GM21390 (cell line): ENCODE measurements around the gene FLNA.
"Not testable (repeated sequence)": the region's sequence is repeated elsewhere in the genome, so short reads cannot be mapped to it uniquely, and the experiment has no call there.

Experiments used
- ATAC-seq: cut with Tn5 transposase; IDR thresholded peaks from one replicate; pipeline ENCODE4 v1.9.1; 2021; ENCODE audit not compliant: unreplicated experiment

The FLNA gene

DNA sequence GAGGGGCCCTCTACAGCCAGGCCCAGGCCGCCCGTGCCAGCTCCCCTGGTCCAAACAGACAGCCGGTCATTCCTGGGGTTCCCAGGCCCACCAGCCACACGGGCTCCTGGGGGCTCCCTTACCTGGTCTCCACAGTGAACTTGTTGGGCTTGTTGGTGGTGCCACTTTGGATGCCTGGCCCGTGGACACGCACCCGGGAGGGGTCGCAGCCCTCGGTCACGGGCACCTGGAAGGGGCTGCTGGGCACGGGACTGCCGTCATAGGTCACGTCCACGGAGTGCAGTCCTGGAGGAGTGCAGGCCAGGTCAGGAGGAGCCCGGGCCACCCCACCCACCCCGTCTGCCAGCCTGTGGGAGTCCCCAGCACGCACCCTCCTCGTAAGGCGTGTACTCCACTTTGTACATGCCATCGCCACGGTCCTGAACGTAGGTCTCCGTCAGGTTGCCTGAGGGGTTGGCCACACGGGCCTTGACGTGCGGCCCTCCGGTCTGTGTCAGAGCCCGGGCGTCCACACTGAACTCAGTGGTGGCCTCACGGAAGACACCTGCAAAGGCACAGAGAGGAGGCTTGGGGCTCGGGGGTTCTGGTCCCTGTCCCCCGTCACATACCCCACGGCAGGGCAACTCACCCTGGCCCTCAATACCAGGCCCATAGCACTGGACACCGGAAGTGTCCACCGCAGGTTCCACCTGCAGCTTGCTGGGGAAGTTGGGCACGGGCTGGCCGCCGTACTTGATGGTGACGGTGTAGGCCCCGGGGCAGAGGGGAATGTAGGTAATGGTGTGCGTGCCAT is 14.9 kb downstream of the FLNA start:
- ATAC-seq: no peak

DNA sequence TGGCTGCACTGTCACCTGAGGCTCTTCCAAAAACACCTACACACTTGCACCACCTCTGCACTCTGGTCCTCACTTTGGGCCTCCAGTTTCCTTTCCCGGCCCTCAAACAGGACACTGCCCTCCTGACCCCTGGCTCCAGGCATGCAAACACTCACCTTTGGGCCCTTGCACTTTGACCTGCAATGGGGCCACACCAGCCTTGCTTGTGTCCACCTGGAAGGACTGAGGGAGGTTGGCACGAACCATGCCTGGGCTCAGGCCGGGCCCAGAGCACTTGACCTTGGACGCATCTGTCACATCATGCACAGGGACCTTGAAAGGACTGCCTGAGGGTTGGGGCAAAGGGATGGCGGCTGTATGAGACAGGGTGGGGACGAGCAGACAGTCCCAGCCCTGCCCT is 15.6 kb downstream of the FLNA start:
- ATAC-seq: no peak

DNA sequence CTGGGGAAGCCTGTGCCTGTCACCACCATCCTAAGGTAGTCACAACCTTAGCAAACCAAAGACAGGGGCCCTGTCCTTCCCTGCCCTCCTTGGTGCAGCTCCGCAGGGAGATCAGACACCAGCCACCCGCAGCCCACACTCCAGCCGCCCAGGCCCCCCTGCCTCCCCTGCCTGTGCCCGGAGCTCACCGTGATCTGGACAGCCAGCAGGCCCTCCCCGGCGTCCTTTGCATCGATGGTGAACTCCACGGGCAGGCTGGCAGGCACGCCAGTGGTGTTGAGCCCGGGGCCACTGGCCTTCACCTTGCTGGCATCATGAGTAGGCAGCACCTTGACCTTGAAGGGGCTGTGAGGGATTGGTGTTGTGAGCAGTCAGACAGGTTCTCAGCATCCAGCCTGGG is 16.4 kb downstream of the FLNA start:
- no peak for ATAC-seq

DNA sequence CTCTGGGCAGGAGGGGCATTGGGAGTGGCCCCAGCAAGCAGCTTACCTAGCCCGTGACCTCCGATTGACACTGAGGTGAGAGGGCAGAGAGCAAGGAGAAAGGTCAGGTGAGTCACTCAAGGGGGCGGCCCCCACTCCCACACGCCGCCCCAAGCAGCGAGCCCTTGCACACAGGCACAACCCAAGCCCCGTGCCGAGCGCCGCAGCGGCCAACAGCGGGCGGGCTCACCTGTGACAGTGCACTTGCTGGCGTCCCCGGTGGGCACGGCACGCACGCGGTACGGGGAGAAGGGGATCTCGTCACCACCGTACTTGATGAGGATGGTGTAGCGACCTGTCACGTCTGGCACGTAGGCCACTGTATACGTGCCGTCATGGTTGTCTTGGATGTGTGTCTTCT is 17.2 kb downstream of the FLNA start:
- no peak for ATAC-seq

DNA sequence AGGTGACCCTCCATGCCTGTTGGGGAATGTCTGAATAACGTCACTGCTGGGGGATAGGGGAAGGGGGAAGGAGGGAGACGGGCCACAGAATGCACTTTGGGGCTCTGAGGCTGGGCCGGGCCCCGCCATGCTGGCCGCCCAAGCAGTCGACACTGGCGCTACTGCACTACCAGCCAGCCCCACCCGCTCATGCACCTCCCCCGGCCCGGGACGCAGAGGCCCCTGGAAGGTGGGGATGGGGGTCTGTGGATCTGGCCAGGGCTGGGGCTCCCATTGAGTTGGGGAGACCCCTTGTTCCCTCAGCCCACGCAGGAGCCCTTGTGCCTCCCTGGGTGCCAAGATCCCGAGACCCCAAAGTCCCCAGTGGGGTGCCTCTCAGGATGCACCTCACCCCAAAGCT is 17.8 kb downstream of the FLNA start:
- no peak for ATAC-seq

DNA sequence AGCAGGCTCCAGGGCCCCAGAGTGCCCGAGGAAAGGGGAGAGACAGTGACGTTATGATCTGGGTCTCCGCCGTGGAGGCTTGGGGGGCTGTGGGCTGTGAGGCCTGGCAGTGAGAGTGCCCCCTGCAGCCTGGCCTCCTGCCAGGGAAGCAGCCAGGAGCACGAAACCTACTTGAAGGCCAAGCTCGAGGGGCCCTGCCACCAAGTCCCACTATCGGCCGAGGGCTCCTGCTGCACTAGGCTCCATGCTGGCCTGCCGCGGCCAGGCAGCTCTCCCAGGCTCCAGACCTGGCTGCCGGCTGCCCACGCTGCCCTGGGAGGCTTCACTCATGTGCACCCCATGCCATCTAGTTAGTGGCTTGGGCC is 18.7 kb downstream of the FLNA start:
- ATAC-seq: no peak

DNA sequence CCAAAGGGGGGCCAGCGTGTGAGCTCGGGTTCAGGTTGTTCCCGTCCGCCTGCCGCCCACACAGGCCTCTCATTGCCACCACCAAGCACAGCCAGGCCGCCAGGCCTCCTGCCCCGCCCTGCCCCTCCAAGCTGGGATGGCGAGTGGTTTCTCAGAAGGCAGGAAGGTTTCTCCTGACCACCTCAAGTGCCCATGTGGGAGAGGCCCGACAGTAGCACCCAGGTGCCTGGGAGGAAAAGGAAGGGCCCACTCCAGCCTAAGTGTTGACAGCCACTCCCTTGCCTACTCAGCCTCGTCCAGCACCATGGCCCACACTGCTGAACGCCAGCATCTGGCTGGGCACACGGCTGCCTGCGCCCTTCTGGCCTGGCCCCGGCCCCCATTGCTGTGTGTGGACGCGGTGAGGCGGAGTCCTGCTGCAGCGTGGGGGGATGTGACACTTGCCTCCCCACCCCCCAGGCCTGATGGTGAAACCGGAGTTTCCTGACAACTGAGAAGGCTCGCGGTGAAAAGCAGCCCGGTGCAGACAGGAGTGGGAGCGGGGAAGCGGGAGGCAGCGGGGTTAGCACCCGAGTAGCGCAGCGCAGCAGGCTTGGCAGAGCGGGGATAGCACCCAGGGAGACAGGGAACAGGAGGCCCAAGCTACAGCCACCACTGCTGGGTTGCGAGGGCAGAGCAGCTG is 19.2 kb downstream of the FLNA start:
- ATAC-seq: no peak

DNA sequence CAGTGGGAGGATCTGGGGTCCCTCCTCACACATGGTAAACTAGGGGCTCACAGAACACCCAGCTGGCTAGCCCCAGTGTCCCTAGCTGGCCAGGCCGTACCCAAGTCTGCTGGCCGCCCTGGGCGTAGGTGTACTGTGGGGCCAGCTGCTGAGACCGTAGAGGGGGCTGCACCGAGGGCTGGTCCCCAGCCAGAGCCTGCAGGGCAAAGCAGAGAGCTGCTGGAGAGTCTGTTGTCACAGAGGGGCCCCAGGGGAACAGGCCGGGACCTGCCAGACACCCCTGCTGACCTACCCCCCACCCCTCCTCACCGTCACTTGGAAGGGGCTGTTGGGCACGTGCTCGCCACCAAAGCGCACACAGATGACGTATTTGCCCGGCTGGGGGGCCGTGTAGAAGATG is 19.9 kb downstream of the FLNA start:
- no peak for ATAC-seq

DNA sequence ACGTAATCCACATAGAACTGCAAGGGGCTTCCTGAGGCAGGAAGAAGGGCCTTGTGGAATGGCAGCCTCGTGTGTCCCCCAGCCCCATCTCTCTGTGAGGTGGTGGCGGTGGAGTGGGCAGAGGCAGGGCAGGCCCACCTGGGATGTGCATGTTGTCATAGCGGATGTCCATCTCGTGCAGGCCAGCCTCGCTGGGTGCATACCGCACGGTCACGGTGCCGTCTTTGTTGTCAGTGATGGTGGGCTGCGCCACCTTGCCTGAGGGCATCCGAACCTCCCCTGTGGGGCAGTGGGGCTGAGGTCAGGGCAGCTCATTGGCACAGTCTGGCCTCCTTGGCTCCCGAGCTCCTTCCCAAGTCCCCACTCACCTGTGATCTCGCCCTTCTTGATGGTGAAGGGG is 20.4 kb downstream of the FLNA start:
- ATAC-seq: no peak

DNA sequence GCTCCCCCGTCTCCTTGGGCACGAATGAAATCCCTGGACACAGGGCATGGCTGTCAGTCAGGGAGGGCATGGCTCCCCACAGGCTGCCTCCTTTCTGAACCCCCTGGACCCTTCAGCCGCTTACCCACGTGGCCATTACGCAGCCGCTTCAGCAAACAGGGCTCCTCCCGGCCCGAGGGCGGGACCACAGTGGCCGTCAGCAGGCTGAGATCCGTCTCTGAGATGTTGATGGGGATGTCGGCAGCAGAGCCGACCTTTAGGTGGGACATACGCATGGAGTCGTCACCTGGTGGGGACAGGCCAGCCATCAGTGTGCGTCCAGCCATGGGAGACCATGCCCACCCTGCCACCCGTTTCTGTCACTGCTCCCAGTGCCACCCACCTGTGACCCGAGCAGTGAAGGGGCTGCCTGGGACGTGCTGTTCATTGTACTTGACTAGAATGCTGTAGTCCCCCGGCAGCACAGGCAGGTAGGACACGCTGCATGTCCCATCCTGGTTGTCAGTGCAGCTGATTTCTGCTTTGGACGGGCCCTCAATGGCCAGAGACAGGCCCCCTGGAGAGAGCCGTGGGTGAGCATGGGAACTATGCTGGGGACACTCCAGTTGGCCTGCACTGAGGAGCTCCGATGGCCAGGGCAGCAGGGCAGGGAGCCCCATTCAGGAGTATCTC is 21.1 kb downstream of the FLNA start:
- no peak for ATAC-seq

DNA sequence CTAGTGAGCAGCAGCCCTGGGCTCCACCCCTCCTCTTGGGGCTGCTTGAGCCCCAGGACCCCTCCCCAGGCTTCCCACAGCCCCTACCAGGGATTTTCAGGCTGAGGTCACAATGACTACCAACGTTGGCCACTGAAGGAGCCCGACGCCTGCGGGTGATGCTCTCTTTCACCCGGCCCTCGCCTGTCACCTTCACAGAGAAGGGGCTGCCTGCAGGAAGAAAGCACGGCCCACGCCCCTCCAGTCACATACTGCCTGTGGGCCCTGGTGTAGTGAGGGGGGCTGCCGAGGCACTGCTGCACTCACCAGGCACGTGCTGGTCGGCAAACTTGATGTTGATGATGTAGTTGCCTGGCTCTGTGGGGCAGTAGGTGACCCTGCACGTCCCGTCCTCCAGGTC is 22.0 kb downstream of the FLNA start:
- ATAC-seq: no peak

DNA sequence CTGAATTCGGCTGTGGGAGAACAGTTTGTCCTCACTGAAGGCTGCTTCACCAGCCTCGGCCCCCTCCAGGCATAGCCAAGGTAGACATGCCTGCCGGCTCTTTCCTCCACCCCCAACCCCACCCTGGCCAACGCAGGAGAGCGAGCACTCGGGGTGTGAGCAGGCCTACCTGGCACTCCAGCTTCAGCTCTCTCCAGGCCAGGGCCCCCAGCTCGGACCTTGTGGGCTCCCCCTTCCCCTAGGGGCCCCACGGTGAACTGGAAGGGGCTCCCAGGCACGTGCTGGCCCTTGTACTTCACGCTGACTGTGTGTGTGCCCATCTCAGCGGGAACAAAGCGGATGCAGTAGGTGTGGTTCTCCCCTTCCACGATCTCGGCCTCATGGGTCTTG is 22.4 kb downstream of the FLNA start:
- no peak for ATAC-seq

DNA sequence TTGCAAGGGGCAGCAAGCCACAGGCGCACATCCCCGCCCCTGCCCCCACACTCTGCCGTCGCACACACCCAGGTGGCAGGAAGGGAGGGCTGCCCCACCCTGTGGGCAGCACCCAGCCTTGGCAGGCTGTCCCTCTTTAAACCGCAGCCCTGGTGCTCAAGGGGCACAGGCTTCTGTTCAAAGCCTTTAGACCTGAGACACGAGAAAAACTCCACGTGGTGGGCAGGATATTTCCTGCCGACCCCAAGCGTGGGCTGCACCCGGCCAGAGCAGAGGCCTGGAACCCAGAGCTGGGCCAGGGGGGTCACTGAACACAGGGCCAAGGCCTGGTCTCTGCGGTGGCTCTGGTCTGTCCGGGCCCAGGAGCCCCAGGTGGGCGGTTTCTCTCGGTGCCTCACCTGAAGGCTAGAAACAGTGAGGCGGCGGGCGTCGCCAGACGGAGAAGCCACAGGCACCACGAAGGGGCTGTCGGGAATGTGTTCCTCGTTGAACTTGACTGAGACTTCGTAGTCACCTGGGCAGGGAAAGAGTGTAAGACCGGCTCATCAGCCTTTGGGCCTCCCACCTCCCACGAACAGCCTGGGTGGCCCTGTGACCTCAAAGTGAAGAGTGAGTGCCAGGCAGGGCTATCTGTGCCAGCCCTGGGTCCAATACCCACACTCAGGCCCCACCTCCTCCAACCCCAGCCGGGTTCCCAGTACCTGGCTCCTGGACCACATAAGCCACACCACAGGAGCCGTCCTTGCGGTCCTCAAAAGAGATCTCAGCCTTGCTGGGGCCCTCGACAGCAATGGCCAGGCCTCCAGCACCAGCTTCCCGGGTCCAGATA is 23.0 kb downstream of the FLNA start:
- no peak for ATAC-seq

DNA sequence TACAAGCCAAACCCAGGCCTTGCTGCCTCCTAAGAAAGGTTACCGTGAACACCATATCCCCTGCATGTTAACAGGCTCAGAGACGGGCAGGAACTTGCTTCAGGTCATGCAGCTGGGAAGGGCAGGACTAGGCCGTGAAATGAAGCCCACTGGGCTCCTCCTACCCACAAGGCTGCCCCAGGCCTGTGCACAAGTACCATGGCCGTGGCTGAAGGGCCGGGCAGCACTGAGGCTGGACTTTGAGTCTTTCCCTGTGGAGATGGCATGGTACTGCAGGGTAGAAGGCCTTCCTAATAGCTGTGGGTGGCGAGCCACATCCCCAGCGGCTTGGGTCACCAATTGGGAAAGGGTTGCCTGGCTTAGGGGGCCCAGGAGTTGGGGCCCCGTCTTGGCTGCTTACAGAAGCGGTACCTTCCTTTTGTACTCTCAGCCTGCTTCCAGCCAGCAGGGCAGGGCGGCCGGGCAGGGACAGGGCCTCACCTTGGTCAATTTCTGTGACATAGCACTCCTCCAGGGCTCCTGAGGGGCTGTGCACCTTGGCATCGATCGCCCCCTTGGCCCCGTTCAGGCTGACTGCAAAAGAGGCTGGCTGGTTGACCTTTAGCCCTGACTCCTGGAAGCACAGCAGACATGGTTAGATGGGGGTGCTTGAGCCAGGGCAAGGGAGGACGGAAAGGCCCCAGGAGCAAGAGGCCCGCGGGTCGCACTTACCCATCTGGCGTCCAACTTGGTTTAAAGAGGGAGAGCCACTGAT is 23.8 kb downstream of the FLNA start:
- no peak for ATAC-seq

DNA sequence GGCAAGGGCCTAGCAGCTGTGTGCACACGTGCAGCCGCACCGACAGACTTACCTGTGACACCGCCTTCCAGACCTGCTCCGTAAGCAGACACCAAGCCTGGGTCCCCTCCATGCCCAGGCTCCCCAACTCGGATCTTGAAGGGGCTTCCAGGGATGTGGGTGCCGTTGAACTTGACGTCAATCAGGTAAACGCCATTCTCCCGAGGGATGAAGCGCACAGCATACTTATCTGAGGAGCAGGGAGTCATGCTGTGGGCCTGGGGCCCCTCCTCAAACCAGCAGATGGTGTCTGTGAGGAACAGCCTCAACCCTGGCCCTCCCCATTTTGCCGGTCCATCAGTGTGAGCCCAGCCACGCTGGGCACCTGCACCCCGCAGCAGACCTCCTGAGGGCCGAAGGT is 24.5 kb downstream of the FLNA start:
- no peak for ATAC-seq

DNA sequence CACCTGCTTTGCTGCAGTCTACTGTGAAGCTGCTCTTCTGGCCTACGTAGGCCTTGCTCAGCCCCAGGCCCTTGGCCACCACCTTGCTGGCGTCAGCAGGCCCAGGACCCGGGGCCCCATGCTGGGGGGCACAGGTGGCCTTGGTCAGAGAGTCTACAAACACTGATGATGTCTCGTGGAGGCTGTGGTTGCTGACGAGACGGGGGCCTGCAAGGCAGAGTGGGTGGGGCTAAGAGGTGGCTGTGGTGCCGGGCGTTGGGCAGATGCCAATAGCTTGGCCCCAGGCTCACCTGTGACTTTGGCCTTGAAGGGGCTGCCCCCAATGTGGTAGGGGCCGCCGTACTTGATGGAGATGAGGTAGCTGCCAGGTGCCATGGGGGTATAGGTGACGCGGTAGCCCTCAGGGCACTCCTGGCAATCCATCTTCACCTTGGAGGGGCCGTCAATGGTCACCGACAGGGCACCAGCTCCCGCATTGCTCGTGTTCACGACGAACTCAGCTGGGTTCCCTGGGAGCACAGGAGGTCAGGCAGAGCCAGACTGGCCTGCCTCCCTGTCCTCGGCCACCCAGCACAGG is 25.0 kb downstream of the FLNA start:
- ATAC-seq: no peak

DNA sequence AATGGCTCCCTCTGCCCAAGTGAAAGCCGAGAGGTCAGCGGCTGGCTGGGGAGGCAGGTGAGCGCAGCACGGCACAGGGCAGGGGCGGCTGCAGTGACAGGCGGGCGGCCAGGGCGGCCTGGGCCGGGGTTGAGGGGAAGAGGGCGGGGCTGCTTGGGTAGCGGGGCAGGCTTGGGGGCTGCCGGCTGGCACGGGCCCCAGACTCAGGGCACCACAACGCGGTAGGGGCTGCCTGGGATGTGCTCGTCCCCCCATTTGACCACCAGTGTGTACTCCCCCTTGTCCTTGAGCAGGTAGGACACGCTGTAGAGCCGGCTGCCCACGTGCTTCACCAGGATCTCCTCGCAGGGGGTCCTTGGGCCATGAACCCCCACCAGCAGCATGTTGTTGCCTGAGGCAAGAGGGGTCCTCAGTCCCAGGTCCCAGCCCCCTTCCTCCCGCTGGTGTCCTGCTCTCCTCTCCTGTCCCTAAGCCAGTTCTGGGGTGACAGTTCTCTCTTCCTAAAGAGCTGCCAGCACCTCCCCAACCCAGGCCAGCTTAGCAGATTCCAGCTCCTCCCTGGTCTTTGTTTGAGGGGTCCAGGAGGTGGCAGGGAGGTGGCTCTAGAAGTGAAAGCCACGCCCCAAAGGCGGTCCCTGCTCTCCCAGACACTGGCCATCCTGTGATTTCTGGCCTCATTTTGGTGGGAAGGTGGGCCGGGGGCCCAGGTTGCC is 25.6 kb downstream of the FLNA start:
- ATAC-seq: no peak

DNA sequence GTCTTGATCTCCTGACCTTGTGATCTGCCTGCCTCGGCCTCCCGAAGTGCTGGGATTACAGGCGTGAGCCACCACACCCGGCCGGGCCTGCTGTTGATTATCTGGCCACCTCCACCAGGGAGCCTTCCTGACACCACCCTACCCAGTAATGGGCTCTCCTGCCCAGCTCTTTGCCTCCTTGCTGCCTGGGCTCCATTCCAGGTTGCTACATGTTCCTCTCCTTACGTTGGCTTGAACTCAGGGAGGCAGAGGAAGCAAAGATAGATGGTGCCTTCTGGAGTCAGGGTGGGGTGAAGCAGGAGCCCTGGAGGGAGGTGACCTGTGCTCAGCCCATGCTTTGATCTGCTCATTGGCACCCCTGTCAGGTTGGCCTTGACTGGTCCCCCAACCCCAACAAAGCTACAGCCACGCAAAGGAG is 26.3 kb downstream of the FLNA start:
- no peak for ATAC-seq

DNA sequence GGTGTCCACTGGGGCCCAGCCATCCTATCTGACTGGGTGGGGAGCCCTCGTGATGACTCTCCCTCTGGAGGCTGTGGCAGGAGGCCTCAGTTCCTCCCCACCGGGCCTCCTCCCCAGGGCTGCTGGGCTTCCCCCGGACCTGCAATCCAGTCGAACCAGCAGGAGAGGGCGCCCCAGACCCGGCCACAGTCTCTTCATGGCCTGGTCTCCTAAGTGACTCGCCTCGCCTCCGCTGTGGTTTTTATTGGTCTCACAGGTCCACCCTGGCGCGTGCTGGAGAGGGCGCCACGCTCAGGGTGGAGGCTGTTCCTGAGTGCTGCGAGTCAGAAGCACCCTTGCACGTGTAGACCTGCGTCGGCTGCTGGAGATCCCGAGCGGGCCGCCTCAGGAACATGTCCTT is 30.8 kb downstream of the FLNA start:
- not testable (repeated sequence) for ATAC-seq

DNA sequence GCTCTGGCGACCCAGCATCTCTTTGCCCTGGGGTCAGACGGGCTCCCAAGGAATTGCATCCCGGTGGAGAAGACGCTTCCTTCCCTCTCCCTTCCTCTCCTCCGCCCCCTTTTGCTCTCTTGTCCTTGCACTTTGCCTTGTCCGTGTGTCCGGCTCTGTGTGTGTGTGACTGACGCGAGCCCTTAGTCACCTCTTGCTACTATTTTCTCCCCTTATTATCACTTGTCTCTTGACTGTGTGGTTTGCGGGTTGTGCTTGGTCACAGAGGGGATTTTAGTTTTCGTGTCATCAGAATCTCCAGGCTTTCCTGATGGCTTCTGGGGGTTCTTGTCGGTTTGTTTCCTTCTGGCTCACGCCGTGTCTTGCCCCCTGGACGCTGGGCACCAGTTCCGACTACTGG is 31.4 kb downstream of the FLNA start:
- not testable (repeated sequence) for ATAC-seq
